Breast epithelium (tissue), 3 donors: ENCODE results near the gene CPAMD8.

Experiments
- CTCF ChIP-seq, 3 donors: fragments of 450-650 bp; IDR thresholded peaks; one replicate each; pipeline ENCODE4 v1.5.1; 2016 to 2017; ENCODE audit warnings: antibody characterized with exemption in 3 of 3, mild to moderate bottlenecking in 3 of 3, moderate library complexity in 3 of 3
- POLR2A ChIP-seq: fragments of 450-650 bp; IDR thresholded peaks from one replicate; pipeline ENCODE4 v1.6.1; 2016; ENCODE audit warnings: antibody characterized with exemption, mild to moderate bottlenecking, moderate library complexity

GRCh38 chr19:17004386-17004785, 22.2 kb downstream of the CPAMD8 start:
- TF ChIP-seq CTCF (IDR thresholded peaks at IDR 0.05) (no peak), POLR2A (no peak)
